ENCODE data around the gene TLR3.
A peak's percentile ranks its signal among the peaks of the same experiment; 100 is the strongest.

TLR3 gene

DNA sequence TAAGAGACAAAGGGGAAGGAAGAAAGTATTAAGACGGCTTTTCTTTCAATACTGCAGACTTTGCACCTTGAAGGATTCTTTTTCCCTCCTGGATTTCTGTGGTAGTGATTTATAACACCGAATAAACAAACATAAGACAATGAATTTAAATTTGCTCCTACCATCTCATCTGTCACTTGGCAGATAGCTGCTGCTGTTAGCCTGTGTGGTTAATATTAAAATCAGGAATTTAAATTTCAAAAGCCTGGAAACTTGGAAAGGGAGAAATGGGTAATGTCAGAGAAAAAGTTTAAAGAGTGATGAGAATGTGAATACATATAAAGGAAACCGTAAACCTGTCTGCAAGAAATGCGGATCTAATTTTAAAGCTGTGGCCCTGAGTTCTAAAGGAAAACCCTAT lies 39.0 kb downstream of the TLR3 start:
- no peak for DNase-seq

DNA sequence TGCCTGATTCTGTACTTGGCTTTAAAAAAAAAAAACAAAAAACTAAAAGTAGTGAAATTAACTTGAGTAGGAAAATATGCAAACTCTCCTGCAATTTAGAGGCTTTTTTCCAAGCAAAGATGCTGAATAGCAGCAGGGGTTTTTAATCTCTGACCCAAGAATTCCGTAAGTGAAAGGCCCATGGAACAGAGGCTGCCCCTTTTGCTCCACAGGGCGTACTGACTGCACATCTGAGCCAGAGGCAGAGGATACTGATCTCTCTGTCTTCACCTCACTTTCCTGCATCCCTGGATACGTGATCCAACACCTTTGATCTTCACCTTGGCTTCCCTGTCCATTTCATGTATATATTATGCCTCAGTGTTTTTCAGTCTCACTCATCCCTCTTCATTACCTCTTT lies 39.4 kb downstream of the TLR3 start:
- no peak for DNase-seq

DNA sequence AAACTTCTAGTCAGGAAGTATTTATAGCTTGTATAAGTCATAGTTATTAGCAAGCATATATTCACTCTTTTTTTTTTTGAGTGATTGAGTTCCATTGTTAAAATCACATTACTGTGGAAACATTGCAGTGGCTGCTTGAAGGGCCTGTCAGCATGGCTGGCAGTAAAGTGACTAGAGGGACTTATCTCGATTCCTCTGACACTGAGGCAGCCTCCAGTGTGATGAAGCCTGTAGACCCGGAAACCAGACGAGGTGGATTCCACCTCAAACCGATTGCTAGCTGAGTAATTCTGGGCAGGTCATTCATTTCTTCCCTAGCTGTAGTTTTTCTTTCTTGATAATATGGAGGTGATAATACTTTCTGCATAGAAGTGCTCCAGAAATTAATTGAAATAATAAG lies 40.3 kb downstream of the TLR3 start:
- DNase-seq = no peak

DNA sequence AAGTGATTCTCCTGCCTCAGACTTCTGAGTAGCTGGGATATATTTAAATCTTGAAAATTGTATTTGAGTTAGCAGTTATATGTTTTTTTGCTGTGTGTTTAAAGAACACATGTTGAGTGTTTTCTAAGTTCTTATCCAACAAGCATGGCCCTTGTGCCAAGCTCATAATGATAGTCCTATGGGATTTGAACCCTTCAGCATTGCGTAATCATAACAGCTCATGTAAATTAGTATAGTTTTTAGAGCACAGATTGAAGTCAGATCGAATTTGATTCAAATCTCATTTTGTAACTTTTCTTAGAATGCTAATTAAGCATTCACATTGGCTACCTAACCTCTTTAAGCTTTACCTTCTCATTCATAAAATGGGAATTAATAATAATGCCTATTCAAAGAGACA lies 47.7 kb downstream of the TLR3 start:
- no peak for DNase-seq

DNA sequence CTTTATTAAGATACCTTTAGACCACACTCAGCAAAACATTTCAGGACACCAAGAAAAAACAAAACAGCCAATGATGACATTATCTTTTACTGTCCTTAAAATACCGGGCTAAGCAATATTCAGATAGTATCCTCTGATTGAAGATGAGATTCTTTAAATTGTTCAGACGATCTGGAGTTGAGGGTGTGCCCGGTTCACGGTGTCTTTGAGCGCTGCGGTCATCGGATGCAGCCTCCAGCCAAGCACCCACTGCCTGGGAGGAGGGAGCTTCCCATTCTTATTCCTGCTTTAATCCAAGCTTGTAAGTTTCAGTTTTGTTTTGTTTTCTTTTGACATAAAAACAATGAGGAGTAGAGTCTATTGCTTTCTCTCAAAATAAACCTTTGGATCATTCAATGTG lies 49.6 kb downstream of the TLR3 start:
- DNase-seq = no peak

DNA sequence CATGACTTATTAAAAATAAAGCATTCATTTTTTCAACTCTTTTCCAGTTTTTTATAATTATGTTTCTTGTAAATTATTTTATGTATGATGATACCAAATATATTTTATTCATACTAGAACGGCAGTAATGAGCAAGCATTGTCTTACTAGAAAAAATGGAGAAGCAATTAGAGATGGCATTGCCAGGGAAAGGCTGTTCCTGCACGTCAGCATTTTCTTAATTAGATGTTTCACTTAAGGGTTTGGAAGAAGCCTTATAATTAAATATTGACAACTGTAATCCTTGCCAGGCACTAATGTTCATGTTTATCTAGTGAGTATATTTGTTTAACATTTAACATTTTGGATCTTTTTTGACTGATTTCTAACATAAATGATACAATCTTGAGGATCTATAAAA lies 52.1 kb downstream of the TLR3 start:
- no peak for DNase-seq

DNA sequence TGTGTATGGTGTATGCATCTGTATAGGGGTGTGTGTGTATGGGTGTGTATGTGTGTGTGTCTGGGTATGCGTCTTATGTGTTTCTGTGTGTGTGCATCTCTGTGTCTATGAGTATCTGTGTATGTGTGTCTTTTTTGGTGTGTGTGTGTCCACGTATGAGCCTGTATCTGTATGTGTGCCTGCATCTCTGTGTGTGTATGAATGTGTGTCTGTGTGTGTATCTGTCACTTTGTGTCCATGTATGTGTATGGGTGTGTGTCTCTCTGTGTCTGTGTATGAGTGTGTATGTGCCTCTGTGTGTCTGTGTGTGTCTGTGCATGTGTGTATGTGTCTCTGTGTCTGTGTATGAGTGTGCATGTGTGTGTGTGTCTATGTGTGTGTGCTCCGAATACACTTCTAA lies 59.9 kb downstream of the TLR3 start:
- no peak for DNase-seq

DNA sequence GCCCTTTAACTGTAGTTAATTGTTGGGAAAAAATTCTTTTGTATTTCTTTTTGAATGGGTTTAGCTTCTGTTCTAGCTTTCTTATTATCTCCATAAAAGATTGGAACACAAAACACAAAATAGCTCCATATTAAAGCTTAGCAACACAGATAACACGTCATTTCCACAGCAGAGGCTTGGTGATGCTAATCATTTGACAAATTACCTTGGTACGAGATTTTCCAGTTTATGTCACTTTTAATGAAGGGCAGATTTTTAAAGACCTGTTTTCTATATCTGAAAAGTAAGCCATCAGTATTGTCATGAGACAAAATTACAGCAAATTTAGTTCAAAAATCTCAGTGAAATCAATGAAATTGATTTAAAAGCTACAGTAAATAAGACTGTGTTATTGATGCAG lies 63.0 kb downstream of the TLR3 start:
- DNase-seq = no peak

DNA sequence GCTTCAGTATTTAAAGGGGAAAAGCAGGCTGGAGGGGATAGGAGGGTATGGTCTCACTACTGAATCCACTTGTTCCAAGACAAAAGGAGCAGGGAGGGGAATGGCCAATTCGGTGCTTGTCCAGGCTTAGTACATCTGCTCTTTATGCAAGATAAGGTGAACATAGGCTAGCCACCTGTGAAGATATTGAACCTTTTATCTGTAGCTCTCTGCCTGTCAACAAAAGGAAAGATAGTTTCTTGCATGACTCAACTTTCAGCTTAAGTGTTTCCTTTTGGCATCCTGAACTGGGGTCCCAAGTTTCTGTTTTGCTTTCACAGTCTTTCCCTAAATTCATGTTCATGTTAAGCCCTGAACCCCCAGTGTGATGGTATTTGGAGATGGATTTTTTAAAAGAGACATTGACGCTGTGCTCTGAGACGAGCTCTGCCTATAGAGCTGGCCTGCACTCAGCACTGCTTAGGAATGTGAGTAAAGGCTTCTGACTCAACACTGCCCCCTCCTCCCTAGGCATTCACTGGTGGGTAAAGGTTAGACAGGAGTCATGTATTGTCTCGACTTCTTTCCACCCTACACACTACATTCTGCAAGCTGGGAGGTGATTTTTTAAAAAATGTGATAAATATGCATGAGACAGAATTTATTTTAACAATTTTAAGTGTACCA lies 63.8 kb downstream of the TLR3 start:
- peak; percentile 3 for DNase-seq

DNA sequence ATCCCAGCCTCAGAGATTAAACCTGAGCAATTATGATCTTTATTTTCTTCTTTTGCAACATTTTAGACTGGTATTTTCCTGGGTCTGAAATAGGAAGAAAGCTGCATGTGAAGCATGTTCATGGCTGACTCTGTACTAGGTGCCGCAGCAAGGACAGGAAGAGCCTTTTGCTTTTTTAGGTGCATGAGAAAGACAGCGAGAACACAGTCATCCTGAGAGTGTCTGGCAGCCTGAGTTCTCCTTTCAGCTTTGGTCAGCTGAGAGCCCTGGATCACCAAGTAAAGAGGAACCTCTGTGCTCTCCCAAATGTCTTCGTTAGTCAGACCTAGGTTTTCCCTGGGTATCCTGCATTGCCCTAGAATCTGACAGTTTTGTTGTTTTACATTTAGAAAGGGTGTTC lies 65.3 kb downstream of the TLR3 start:
- no peak for DNase-seq

DNA sequence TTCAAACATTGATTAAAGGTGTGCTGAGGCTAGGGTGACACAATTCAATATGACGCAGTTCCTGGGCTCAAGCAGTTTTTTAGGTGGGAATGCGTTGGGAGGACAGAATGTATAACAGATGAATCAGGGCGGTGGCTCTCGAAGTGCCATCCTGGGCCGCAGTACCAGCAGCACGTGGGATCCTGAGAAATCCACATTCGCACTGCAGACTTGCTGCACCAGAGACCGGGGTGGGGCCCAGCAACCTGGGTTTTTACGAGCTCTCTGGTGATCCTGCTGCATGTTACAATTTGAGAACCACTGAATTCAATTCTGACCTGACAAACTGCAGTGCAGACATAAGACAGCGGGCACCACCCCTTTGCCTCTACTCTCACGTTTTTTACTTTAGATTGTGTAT lies 65.9 kb downstream of the TLR3 start:
- DNase-seq = no peak

DNA sequence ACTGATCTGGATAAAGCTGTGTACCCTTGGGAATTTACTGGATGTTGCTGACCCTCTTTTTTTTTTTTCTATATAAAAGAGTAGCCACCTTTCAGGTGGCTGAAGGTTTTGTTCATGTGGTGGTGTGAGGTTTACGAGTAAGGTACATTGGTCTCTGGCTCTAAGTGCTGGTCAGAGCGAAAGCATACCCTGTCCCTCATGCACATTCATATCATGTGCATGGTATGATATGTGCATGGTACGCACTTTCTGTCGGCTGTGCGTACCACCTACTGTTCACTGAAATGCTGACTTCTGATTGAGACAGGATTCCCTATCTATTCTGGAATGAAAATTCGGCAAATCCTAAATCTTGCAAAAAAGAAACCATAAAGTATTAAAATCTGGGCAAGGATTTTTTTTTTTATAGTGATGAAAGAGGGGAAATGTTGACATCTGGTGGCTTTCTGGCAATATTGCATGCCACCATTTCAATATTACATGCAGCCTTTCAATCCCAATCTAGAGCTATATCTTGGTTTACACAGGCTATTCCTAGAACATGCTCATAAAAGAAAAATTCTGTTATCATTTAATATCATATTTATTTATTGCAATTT lies 68.3 kb downstream of the TLR3 start:
- peak; percentile 10 for DNase-seq
